ENCODE measurements around the gene ZNF383. TPM values are rescaled to one million over a fixed set of nuclear protein-coding genes. Genes with fewer than 3 reads are reported as not detected.
A peak's percentile ranks its signal among the peaks of the same experiment; 100 is the strongest.

The ZNF383 gene
- total and polyA plus RNA-seq, 9 of the 15 experiments (the other 6 are each of a cell fraction or from before 2014, with no cell fraction given): 2.0 to 8.2 (median 5.3) TPM

- TF ChIP-seq NR2C1 (IDR thresholded peaks at IDR 0.05): peak; percentile 87
- TF ChIP-seq NR2C1 (tag; IDR thresholded peaks at IDR 0.05): peak; percentile 72; the same call in 1 of the 2 replicates
- no peak for TF ChIP-seq SMAD3 (CRISPR knock-in tag; conservative IDR thresholded peaks at IDR 0.05)
- 0 out of 2 replicates have a peak, but pooled peaks have one; percentile 20 for TF ChIP-seq MTA1 (IDR thresholded peaks at IDR 0.05; ENCODE audit: borderline replicate concordance)
- peak in 1 of 3 experiments; percentile 89; a peak in 2 of 6 replicates for TF ChIP-seq ZBTB11 (CRISPR knock-in tag; IDR thresholded peaks at IDR 0.05)
- TF ChIP-seq CAMTA2 (CRISPR knock-in tag; conservative IDR thresholded peaks at IDR 0.05): no peak
- TF ChIP-seq HNRNPLL (IDR thresholded peaks at IDR 0.05; ENCODE audit: low read depth, low read length, poor library complexity, severe bottlenecking): peak; percentile 67
- TF ChIP-seq, protein P1, sequence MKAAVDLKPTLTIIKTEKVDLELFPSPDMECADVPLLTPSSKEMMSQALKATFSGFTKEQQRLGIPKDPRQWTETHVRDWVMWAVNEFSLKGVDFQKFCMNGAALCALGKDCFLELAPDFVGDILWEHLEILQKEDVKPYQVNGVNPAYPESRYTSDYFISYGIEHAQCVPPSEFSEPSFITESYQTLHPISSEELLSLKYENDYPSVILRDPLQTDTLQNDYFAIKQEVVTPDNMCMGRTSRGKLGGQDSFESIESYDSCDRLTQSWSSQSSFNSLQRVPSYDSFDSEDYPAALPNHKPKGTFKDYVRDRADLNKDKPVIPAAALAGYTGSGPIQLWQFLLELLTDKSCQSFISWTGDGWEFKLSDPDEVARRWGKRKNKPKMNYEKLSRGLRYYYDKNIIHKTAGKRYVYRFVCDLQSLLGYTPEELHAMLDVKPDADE (conservative IDR thresholded peaks at IDR 0.05; ENCODE audit: control insufficient read depth, low read depth, low read length): peak; percentile 77
- 0 out of 2 replicates have a peak, but pooled peaks have one; percentile 22 for TF ChIP-seq CBX1 (IDR thresholded peaks at IDR 0.05; ENCODE audit: low read depth)
- TF ChIP-seq ZNF41 (CRISPR knock-in tag; conservative IDR thresholded peaks at IDR 0.05): no peak
- TF ChIP-seq TAF7 (tag; IDR thresholded peaks at IDR 0.05): peak; percentile 65; the same call in 1 of the 2 replicates
- TF ChIP-seq ZNF408 (CRISPR knock-in tag; IDR thresholded peaks at IDR 0.05; ENCODE audit: low read depth): no peak
- peak; percentile 59; the same call in 1 of the 2 replicates for TF ChIP-seq POLR2H (tag; IDR thresholded peaks at IDR 0.05; ENCODE audit: low read depth)
- TF ChIP-seq GTF2E2 (tag; IDR thresholded peaks at IDR 0.05): peak; percentile 50; the same call in 1 of the 2 replicates
- no peak for TF ChIP-seq ZNF695 (CRISPR knock-in tag; IDR thresholded peaks at IDR 0.05)
- TF ChIP-seq CREM (IDR thresholded peaks at IDR 0.05; ENCODE audit: low read depth): peak; percentile 86
- TF ChIP-seq OTX1 (CRISPR knock-in tag; IDR thresholded peaks at IDR 0.05): peak; percentile 31; the same call in 1 of the 2 replicates
- peak; percentile 22; the same call in 1 of the 2 replicates for TF ChIP-seq POLR2AphosphoS5 (IDR thresholded peaks at IDR 0.05; ENCODE audit: control insufficient read depth, insufficient read depth, low read depth, low read length)
- 0 out of 2 replicates have a peak, but pooled peaks have one; percentile 25 for TF ChIP-seq KLF1 (tag; IDR thresholded peaks at IDR 0.05)
- TF ChIP-seq CTCF (IDR thresholded peaks at IDR 0.05 in 2 of 3, conservative IDR thresholded peaks at IDR 0.05 in 1 of 3; ENCODE audit: insufficient read depth in 2 of 3, low read depth in 1 of 3, low read length in 3 of 3): peak in 2 of 3 experiments; percentile 23; a peak in 3 of 6 replicates
Observed at GRCh38 chr19:37172368-37173366, 45.3 kb upstream of the ZNF383 start, which contains the start of gene ZNF585A (continued).
